ENCODE measurements around the gene SBF2. TPM values are rescaled to one million over a fixed set of nuclear protein-coding genes. Genes with fewer than 3 reads are reported as not detected.

Gene SBF2
- total RNA-seq, 1 experiment from 2014 or later = 30.2 TPM

GRCh38 chr11:9955391-9955790 is 338.6 kb downstream of the SBF2 start:
- Histone ChIP-seq H3K4ac (ENCODE audit: low read depth, low read length) (no peak overlapping the region), H3K9ac (ENCODE audit: extremely low read depth, insufficient read length, low read length) (no peak overlapping the region), H4K20me1 (ENCODE audit: control insufficient read depth, insufficient read depth, insufficient read length) (no peaks in the 10 kb centered on the region), H2BK15ac (ENCODE audit: low read depth, low read length) (no peak overlapping the region), H3K9me3 (ENCODE audit: control insufficient read depth, low read depth, low read length) (no peaks in the 10 kb centered on the region), H3K56ac (ENCODE audit: insufficient read length, low read depth, low read length) (no peak overlapping the region), H3K79me1 (ENCODE audit: insufficient read depth, low read depth, low read length, poor library complexity, severe bottlenecking) (no peaks in the 10 kb centered on the region), H3K27ac (ENCODE audit: insufficient read length, low read depth, low read length) (no peak overlapping the region), H3K18ac (ENCODE audit: insufficient read length, low read depth, low read length) (no peak overlapping the region), H3K79me2 (ENCODE audit: insufficient read depth, low read length) (no peaks in the 10 kb centered on the region), H3K4me1 (ENCODE audit: insufficient read depth, low read length) (no peaks in the 10 kb centered on the region), H3K14ac (ENCODE audit: insufficient read depth, low read length) (no peak overlapping the region), H3K4me2 (ENCODE audit: insufficient read depth, insufficient read length, low read length) (no peak overlapping the region), H2AFZ (ENCODE audit: low read length) (no peak overlapping the region), H2BK120ac (ENCODE audit: low read depth, low read length, poor library complexity, severe bottlenecking) (no peak overlapping the region), H2BK20ac (ENCODE audit: low read depth, low read length, poor library complexity, severe bottlenecking) (no peak overlapping the region), H3T11ph (ENCODE audit: low read length) (no peak overlapping the region), H3K27me3 (ENCODE audit: insufficient read depth, low read length) (no peaks in the 10 kb centered on the region), H2BK12ac (ENCODE audit: insufficient read length, low read depth, low read length) (no peak overlapping the region), H4K91ac (ENCODE audit: insufficient read length, low read depth, low read length) (no peak overlapping the region), H3K23me2 (ENCODE audit: insufficient read length, low read depth, low read length, poor library complexity, severe bottlenecking) (no peaks in the 10 kb centered on the region), H3K23ac (ENCODE audit: insufficient read length, low read depth, low read length) (no peak overlapping the region), H2AK5ac (ENCODE audit: insufficient read length, low read length) (no peak overlapping the region), H4K5ac (ENCODE audit: insufficient read length, low read depth, low read length) (no peak overlapping the region), H4K8ac (replicated peaks; ENCODE audit: insufficient read length, low read depth, low read length) (no peak overlapping the region), H2BK5ac (ENCODE audit: insufficient read length, low read length) (no peak overlapping the region)
- Mint-ChIP-seq H3K27me3 (ENCODE audit: low read depth) (no peaks in the 10 kb centered on the region), H3K36me3 (ENCODE audit: insufficient read depth in 1 of 3, low read depth in 3 of 3) (peaks cover 14 to 18% (median 15%) of the 10 kb centered on the region in 3 experiments; a peak in 6 of 7 replicates), H3K4me1 (peaks cover 12 to 19% of the 10 kb centered on the region in 2 experiments), H3K27ac (no peak overlapping the region), H3K4me3 (no peak overlapping the region), H3K9me3 (no peaks in the 10 kb centered on the region)
- no peak for TF ChIP-seq CTCF (conservative IDR thresholded peaks at IDR 0.05)
- WGBS (ENCODE audit: extremely low coverage, insufficient read length, low lambda C conversion rate) = no CpG with 5 or more reads among the region's 1 CpG
- DNase-seq = no peak

All from H9 (cell line).